Activated CD4-positive, CD25-positive, alpha-beta regulatory T cell treated with anti-CD3 and anti-CD28 coated beads, Interleukin-2, amount 50 U/mL, for 24 hours (primary cell): ENCODE results near the gene EMILIN3.
"Not testable (repeated sequence)": the region's sequence is repeated elsewhere in the genome, so short reads cannot be mapped to it uniquely, and the experiment has no call there.

ENCODE experiments used
- ATAC-seq, 2 donors: fragments of 150-1000 bp; cut with Tn5 transposase; one replicate each; pipeline ENCODE4 v1.10.0; 2021; ENCODE audit warnings: mild to moderate bottlenecking in 1 of 2, moderate library complexity in 1 of 2

EMILIN3 gene

DNA sequence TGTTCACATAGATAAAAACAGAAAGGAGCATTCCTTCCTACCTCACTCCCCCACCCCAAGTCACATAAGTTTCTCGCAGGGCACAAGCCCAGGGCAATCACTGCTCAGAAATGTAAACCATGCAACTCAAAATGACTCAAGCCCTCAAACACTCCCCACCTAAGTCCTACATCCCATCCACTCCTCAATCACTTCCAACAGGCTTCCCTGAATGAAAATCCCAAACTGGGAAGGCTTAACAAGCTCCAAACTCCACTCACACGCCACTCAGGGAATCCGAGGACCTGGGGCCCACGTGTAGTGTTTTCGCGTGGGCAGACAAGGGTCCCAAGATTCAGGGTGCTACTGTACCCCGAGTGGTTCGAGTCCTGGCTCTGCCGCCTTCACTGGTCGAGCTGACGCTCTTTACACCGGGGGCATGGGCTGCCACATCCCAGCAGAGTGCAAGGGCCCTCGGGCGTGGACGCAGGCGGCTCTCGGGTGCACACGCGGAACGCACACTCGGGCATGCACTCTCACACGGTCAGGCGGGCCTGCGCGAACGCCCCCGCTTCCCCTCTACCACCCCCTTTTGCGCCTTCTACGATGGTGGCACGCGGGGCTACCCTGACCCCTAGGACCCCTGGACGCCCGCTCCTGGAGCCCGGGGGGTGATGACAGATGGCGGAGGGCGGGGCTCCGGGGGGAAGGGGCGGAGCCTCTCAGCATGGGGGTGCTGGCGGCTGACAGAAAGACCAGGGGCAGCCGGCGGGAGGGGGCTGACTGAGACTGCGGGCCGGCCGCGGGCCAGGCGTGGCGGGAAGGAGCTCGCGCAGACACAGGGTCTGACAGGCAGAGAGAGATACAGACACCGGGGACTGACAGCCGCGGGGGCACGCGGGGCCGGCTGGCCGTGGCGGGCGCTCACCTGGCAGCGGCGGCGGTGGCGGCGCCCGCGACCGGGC is 49.7 kb downstream of the EMILIN3 start:
- peak; percentile 61 to 62 for ATAC-seq

DNA sequence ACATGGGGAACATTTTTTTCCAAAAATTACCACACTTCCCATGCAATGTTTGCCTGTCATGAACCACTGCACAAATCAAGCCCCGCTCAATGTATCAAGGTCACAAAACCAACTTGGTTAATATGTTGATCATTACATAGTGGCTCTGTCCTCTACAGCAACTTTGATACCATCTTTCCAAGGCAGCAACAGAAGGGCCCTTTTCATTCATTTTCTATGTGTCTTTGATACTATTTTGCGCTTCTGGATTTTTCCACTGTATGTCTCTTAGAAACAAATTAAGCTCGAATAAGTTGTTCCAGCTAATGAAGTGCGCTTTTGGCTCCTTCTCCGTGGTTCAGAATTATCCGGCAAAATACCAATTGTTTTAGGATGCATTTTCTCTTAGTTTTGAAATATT is 50.6 kb downstream of the EMILIN3 start:
- no peak for ATAC-seq

DNA sequence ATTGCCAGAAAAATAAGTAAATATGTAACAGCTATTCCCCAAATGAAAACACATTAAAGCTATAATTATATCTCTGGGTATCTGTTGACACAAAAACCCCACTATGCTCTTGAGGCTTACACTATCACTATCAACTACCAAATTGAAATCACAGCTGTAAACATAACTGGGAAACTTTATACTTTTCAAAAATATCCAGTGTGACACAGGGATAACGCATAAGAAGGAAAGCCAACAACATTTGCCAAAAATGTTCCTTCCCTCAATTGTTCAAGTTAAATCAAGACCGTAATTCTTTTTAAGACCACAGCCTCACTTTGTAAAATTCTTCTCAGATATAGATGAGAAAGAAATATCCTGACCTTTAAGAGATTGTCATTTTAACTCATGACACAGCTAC is 52.2 kb downstream of the EMILIN3 start:
- no peak for ATAC-seq

DNA sequence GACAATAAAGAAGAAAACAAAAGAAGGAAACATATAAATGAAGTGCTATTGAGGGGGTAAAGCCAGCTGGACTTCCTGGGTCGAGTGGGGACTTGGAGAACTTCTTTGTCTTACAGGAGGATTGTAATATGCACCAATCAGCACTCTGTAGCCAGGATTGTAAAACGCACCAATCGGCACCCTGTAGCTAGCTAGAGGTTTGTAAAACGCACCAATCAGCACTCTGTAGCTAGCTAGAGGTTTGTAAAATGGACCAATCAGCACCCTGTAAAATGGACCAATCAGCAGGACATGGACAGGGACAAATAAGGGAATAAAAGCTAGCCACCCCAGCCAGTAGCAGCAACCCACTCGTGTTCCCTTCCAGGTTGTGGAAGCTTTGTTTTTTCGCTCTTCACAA is 54.6 kb downstream of the EMILIN3 start:
- not testable (repeated sequence) for ATAC-seq
